Mesenchymal stem cell (in vitro differentiated cells and primary cell): ENCODE data around the gene YEATS2.
"Not testable (repeated sequence)": the region's sequence is repeated elsewhere in the genome, so short reads cannot be mapped to it uniquely, and the experiment has no call there.

Experiments used
- DNase-seq: peaks from one replicate; pipeline ENCODE4 v3.0.0-alpha.2; 2013
- H2AFZ ChIP-seq: one replicate; pipeline ENCODE4 v1.6.1; 2013; ENCODE audit warnings: low read depth, mild to moderate bottlenecking, control low read depth, inconsistent platforms, low read length, moderate library complexity
- H2AK5ac ChIP-seq: 2 replicates; pipeline ENCODE4 v1.6.1; 2013; ENCODE audit warnings: low read length, moderate library complexity, mild to moderate bottlenecking, inconsistent platforms; ENCODE audit not compliant: severe bottlenecking
- H2BK120ac ChIP-seq: one replicate; pipeline ENCODE4 v1.6.1; 2013; ENCODE audit warnings: low read depth, mild to moderate bottlenecking, inconsistent platforms, low read length, moderate library complexity
- H2BK12ac ChIP-seq, 2 experiments: one replicate each; pipeline ENCODE4 v1.6.1; 2013; ENCODE audit warnings: inconsistent platforms in 2 of 2, low read length in 2 of 2, mild to moderate bottlenecking in 2 of 2, moderate library complexity in 2 of 2, control low read depth in 1 of 2
- H2BK15ac ChIP-seq: one replicate; pipeline ENCODE4 v1.6.1; 2013; ENCODE audit warnings: mild to moderate bottlenecking, low read depth, inconsistent platforms; ENCODE audit not compliant: poor library complexity, severe bottlenecking
- H2BK5ac ChIP-seq: 2 replicates; pipeline ENCODE4 v1.6.1; 2013; ENCODE audit warnings: low read depth, mild to moderate bottlenecking, low read length, control low read depth, inconsistent platforms; ENCODE audit not compliant: poor library complexity, severe bottlenecking
- H3K14ac ChIP-seq, 2 experiments: one replicate each; pipeline ENCODE4 v1.6.1; 2013; ENCODE audit warnings: inconsistent platforms in 2 of 2, low read length in 2 of 2, control low read depth in 1 of 2, mild to moderate bottlenecking in 1 of 2, moderate library complexity in 1 of 2
- H3K18ac ChIP-seq, 2 experiments: one replicate each; pipeline ENCODE4 v1.6.1; 2013; ENCODE audit warnings: inconsistent platforms in 2 of 2, low read length in 2 of 2, control low read depth in 1 of 2, low read depth in 1 of 2, mild to moderate bottlenecking in 1 of 2
- H3K23ac ChIP-seq, 2 experiments: one replicate each; pipeline ENCODE4 v1.6.1; 2013; ENCODE audit warnings: inconsistent platforms in 2 of 2, low read length in 2 of 2, mild to moderate bottlenecking in 2 of 2, moderate library complexity in 2 of 2, control low read depth in 1 of 2
- H3K27ac ChIP-seq: 2 replicates; pipeline ENCODE4 v1.5.1; 2013; ENCODE audit warnings: mild to moderate bottlenecking, moderate library complexity, low read length, control low read depth, inconsistent platforms; ENCODE audit not compliant: poor library complexity, severe bottlenecking
- H3K27me3 ChIP-seq, 2 experiments: 2 replicates each; pipeline versions ENCODE4 v1.6.1 to v1.7.0; 2013; ENCODE audit warnings: low read length in 2 of 2, mild to moderate bottlenecking in 2 of 2, moderate library complexity in 2 of 2, control low read depth in 1 of 2, inconsistent platforms in 1 of 2; ENCODE audit not compliant: control insufficient read depth in 1 of 2, insufficient read depth in 1 of 2
- H3K36me3 ChIP-seq, 2 experiments: 2 replicates each; pipeline versions ENCODE4 v1.6.1 to v1.7.0; 2013; ENCODE audit warnings: low read length in 2 of 2, control low read depth in 1 of 2, inconsistent platforms in 1 of 2, low read depth in 1 of 2, mild to moderate bottlenecking in 1 of 2; ENCODE audit not compliant: insufficient read depth in 2 of 2, control insufficient read depth in 1 of 2
- H3K4ac ChIP-seq, 2 experiments: one replicate each; pipeline ENCODE4 v1.6.1; 2013; ENCODE audit warnings: inconsistent platforms in 2 of 2, low read length in 2 of 2, mild to moderate bottlenecking in 2 of 2, moderate library complexity in 2 of 2, control low read depth in 1 of 2, low read depth in 1 of 2
- H3K4me1 ChIP-seq: 2 replicates; pipeline ENCODE4 v1.6.1; 2013; ENCODE audit warnings: low read depth, low read length, control low read depth; ENCODE audit not compliant: control insufficient read depth, insufficient read depth
- H3K4me2 ChIP-seq: 2 replicates; pipeline ENCODE4 v1.6.1; 2013; ENCODE audit warnings: low read length, mild to moderate bottlenecking, inconsistent platforms; ENCODE audit not compliant: poor library complexity, severe bottlenecking
- H3K4me3 ChIP-seq, 2 experiments: 2 replicates each; pipeline versions ENCODE4 v1.5.1 to v1.7.0; 2013; ENCODE audit warnings: low read length in 2 of 2, mild to moderate bottlenecking in 2 of 2, control low read depth in 1 of 2, low read depth in 1 of 2; ENCODE audit not compliant: insufficient read depth in 1 of 2
- H3K79me1 ChIP-seq: replicated peaks from 2 replicates; pipeline ENCODE4 v1.6.1; 2013; ENCODE audit warnings: mild to moderate bottlenecking, control low read depth, low read length, inconsistent platforms; ENCODE audit not compliant: poor library complexity, severe bottlenecking
- H3K9ac ChIP-seq: 2 replicates; pipeline ENCODE4 v1.7.0; 2013; ENCODE audit warnings: mild to moderate bottlenecking, low read length, moderate library complexity
- H3K9me3 ChIP-seq: 2 replicates; pipeline ENCODE4 v1.7.0; 2013; ENCODE audit warnings: mild to moderate bottlenecking, low read length; ENCODE audit not compliant: control insufficient read depth
- H4K8ac ChIP-seq: one replicate; pipeline ENCODE4 v1.6.1; 2013; ENCODE audit warnings: inconsistent platforms, mild to moderate bottlenecking, low read length, moderate library complexity
- H4K91ac ChIP-seq: one replicate; pipeline ENCODE4 v1.6.1; 2013; ENCODE audit warnings: mild to moderate bottlenecking, low read length, inconsistent platforms
- WGBS: methylation state at CpG from one replicate; pipeline ENCODE4 v1.1.7; 2013; ENCODE audit warnings: mixed read lengths; 5-methylcytosine and 5-hydroxymethylcytosine counted together

The YEATS2 gene

DNA sequence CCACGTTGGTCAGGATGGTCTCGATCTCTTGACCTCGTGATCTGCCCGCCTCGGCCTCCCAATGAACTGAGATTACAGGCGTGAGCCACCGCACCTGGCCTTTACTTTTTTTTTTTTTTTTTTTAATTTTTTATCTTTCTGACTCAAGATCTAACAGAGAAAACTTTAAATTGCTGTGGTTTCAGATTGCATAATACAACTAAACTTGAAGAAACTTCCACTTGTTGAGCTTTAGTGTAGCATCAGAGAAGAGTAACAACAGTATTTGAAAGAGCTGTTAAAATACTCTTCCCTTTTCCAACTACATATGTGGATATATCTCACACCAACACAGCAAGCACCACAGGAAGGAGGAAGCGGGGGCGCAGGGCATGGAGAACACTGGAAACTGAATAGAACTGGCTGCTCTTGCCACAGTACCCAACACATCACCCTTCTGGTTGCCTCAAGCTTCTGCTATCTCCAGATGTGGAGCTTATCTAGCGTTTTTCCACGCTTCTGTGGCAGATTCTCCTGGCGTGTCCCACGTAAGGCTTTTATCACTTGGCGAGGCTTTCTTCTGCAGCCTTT lies 82.4 kb downstream of the YEATS2 start:
- H3K4me3 ChIP-seq = no peak overlapping the region
- H3K4me2 ChIP-seq = no peak overlapping the region
- H4K8ac ChIP-seq = no peak overlapping the region
- H3K14ac ChIP-seq = no peak overlapping the region
- H2BK120ac ChIP-seq = no peak overlapping the region
- no peak overlapping the region for H2AFZ ChIP-seq
- no peak overlapping the region for H3K27ac ChIP-seq
- H3K4me1 ChIP-seq = no peaks in the 10 kb centered on the region
- H3K27me3 ChIP-seq = no peaks in the 10 kb centered on the region
- peaks cover 48 to 83% of the 10 kb centered on the region in 2 experiments for H3K36me3 ChIP-seq
- H3K9me3 ChIP-seq = no peaks in the 10 kb centered on the region
- no peak overlapping the region for H3K9ac ChIP-seq
- no peak overlapping the region for H3K18ac ChIP-seq
- no peak overlapping the region for H2BK15ac ChIP-seq
- no peak overlapping the region for H2AK5ac ChIP-seq
- WGBS = 95% methylated on average over 10 of the region's 14 CpGs
- H4K91ac ChIP-seq = no peak overlapping the region
- no peak overlapping the region for H2BK12ac ChIP-seq
- H3K23ac ChIP-seq = no peak overlapping the region
- H2BK5ac ChIP-seq = no peak overlapping the region
- H3K4ac ChIP-seq = no peak overlapping the region
- peaks cover 18% of the 10 kb centered on the region for H3K79me1 ChIP-seq
- no peak for DNase-seq

DNA sequence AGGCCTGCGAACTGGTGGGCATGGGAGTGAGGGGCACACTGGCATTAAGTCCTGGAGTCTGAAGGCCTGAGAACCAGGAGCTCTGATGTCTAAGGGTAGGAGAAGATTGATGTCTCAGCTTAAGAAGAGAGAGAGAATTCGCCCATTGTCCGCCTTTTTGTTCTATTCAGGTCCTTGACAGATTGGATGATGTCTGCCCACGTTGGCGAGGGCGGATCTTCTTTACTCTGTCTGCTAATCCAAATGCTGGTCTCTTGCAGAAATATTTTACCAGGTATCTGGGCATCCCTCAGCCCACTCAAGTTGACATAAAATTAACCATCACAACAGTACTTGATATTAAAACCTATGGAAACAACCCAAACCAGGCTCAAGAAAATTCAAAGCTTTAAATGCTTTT lies 83.6 kb downstream of the YEATS2 start:
- Histone ChIP-seq H3K36me3 (peaks cover 43 to 79% of the 10 kb centered on the region in 2 experiments), H2AK5ac (no peak overlapping the region), H3K27me3 (no peaks in the 10 kb centered on the region), H3K4me3 (no peak overlapping the region), H2AFZ (no peak overlapping the region), H3K27ac (no peak overlapping the region), H3K18ac (no peak overlapping the region), H2BK5ac (no peak overlapping the region), H2BK120ac (no peak overlapping the region), H3K79me1 (peaks cover 17% of the 10 kb centered on the region), H3K4me2 (no peak overlapping the region), H3K4me1 (no peaks in the 10 kb centered on the region), H3K9me3 (no peaks in the 10 kb centered on the region), H3K4ac (no peak overlapping the region), H4K91ac (no peak overlapping the region), H3K14ac (no peak overlapping the region), H2BK15ac (no peak overlapping the region), H4K8ac (no peak overlapping the region), H3K9ac (no peak overlapping the region), H2BK12ac (no peak overlapping the region), H3K23ac (no peak overlapping the region)
- no peak for DNase-seq
- 98% methylated on average over 6 of the region's 6 CpGs for WGBS

DNA sequence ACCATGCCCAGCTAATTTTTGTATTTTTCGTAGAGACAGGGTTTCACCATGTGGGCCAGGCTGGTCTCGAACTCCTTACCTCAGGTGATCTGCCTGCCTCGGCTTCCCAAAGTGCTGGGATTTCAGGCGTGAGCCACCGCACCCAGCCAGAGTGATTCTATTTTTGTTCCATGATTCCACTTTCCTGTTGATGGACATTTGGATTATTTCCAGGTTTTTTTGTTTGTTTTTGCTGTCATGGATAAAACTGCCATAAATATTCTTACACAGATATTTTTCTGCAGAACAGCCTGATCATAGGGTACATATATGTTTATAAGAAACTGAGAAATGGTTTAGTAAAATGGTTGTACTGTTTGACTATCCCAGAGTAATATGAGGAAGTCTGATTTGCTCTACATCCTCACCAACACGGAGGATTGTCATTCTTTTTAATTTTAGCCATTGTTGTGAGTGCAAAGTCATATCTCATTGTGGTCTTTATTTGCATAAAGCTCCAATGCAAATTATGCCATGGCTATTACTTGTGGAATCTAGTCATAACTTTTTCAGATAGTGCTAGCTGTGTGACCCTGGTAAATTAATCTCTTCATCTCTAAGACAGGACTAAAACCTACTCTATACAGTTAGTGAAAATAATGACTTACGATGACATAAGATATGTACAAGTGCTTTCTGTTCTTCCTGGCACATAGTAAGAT lies 85.1 kb downstream of the YEATS2 start:
- no peak overlapping the region for H3K4me2 ChIP-seq
- H3K36me3 ChIP-seq = peaks cover 39 to 79% of the 10 kb centered on the region in 2 experiments
- H3K27me3 ChIP-seq = no peaks in the 10 kb centered on the region
- H2BK12ac ChIP-seq = no peak overlapping the region
- peaks cover 17% of the 10 kb centered on the region for H3K79me1 ChIP-seq
- H3K9ac ChIP-seq = no peak overlapping the region
- no peak overlapping the region for H3K4ac ChIP-seq
- H2BK15ac ChIP-seq = no peak overlapping the region
- no peak overlapping the region for H2BK120ac ChIP-seq
- H3K14ac ChIP-seq = no peak overlapping the region
- no peak overlapping the region for H2AK5ac ChIP-seq
- H2AFZ ChIP-seq = no peak overlapping the region
- no peak overlapping the region for H4K8ac ChIP-seq
- no peak overlapping the region for H2BK5ac ChIP-seq
- H3K23ac ChIP-seq = no peak overlapping the region
- H4K91ac ChIP-seq = no peak overlapping the region
- no peak for DNase-seq
- no peak overlapping the region for H3K4me3 ChIP-seq
- no peaks in the 10 kb centered on the region for H3K4me1 ChIP-seq
- 98% methylated on average over 5 of the region's 7 CpGs for WGBS
- no peaks in the 10 kb centered on the region for H3K9me3 ChIP-seq
- no peak overlapping the region for H3K27ac ChIP-seq
- H3K18ac ChIP-seq = no peak overlapping the region

DNA sequence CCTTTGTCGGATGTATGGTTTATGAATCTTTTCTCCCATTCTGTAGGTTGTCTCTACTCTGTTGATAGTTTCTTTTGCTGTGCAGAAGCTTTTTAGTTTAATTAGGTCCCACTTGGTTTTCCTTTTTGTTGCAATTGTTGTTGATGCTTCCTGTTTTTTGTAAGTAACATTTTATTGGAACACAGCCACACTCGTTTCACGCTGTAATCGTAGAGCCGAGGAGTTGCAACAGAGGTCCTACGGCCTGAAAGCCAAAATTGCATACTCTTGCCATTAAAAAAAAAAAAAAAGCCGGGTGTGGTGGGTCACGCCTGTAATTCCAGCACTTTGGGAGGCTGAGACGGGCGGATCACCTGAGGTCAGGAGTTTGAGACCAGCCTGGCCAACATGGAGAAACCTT lies 86.9 kb downstream of the YEATS2 start:
- not testable (repeated sequence) for H3K14ac ChIP-seq, H4K91ac ChIP-seq, H2BK15ac ChIP-seq, H2BK12ac ChIP-seq, H3K9me3 ChIP-seq, H3K18ac ChIP-seq, H3K27me3 ChIP-seq, H3K23ac ChIP-seq, H3K4me3 ChIP-seq, H3K27ac ChIP-seq, H3K9ac ChIP-seq, H3K4me2 ChIP-seq, H2AFZ ChIP-seq, H2AK5ac ChIP-seq, H3K4ac ChIP-seq, DNase-seq, H2BK120ac ChIP-seq, H4K8ac ChIP-seq, H3K4me1 ChIP-seq
- Histone ChIP-seq H3K36me3 (peaks cover 33 to 77% of the 10 kb centered on the region in 2 experiments), H2BK5ac (peak overlapping the region; percentile 31), H3K79me1 (peaks cover 18% of the 10 kb centered on the region)
- WGBS = 96% methylated on average over 10 of the region's 10 CpGs
